Measurements from ENCODE around the gene TMPRSS5. TPM values are rescaled to one million over a fixed set of nuclear protein-coding genes. Genes with fewer than 3 reads are reported as not detected.

TMPRSS5 gene
- total and polyA plus RNA-seq, 2 of the 8 experiments (the other 6 are each of a cell fraction or from before 2014, with no cell fraction given), result 0.54 to 0.78 TPM

- TF ChIP-seq SAP30 (IDR thresholded peaks at IDR 0.05; ENCODE audit: insufficient read depth, insufficient replicate concordance, low read length), result no peak
Observed at GRCh38 chr11:113667801-113668200, 38.3 kb downstream of the TMPRSS5 start (continued).
